Stimulated activated CD4-positive, alpha-beta T cell treated with anti-CD3 and anti-CD28 coated beads, TNF-alpha, amount 100 ng/mL, for 24 hours (primary cell): ENCODE results near the gene POLE4.

Source experiments
- DNase-seq, 3 experiments: peaks; one replicate each; pipeline ENCODE4 v3.0.0-alpha.2; 2020; ENCODE audit warnings: low read depth in 3 of 3

The POLE4 gene

DNA sequence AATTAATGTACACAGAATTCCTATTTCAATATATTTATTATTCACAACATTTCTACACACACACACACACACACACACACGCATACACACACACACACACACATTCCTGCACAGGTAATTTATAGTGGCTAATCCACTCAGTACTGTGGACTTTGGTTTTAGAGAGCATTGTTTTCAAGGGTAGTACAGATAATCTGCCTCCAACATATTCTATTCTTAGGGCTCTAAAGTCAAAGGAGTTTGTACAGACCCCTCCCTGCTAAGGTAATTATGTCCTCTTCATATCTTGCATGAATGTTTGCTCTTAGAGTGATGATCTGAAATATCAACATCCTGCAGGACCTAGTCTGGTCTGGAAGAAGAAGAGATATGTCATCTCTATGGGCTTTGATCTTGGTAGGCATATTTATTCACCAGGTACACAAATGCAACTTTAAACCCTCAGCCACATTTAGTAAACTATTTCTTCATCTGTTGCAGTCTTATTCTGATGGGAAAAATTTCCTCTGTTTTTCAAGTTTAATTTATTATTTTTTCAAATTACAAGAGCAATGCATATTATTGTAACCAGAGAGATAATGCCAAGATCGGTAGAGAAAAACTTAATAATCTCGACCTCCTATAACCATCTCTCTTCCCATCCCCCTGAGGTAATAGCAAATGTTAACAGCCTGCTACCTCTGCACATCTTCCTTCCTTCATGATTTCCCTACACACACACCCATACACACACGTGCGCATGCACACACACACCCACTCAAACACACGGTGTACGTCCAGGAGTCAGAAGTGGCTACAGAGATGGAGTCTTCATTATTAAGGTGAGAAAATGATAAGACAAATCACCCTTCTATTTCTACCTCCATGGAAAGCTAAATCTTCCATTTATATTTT, 18.3 kb upstream of the POLE4 start:
- no peak for DNase-seq

DNA sequence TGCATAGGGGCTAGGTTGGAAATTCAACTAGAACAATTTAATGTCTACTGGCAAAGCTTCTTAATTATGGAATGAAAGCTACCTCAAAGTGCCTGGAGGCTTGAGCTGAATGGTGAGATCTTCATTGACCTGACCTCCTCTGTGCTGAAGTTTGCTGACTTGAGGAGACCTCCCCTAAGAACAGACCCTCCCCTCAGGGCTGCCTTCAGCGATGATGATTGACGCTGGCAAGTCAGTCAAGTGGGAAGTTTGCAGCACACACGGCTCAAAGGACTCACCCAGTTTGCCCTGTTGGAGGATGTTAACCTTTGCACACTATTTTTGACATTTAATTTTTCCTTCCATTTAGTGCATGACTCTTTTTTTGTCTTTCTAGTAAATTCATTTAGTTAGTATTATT, 17.2 kb upstream of the POLE4 start:
- DNase-seq, result no peak

DNA sequence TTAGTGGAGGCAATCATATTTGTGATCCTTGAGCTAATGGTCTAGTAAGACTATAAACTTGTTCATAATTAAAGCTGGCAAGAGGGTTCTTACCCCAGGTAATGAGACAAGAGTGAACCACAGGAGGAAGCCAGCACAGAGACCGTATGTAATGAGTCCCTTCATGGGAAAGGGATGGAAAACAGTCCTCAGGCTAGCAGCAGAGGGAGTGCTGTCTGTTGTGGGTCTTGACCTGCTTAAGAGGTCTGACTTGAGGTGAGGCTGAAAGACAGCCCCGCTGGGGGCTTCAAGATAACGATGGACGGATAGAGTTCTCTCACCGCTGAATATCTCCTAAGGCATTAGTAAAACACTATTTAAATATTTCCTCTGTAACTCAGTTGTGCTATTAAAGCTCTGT, 16.2 kb upstream of the POLE4 start:
- no peak for DNase-seq

DNA sequence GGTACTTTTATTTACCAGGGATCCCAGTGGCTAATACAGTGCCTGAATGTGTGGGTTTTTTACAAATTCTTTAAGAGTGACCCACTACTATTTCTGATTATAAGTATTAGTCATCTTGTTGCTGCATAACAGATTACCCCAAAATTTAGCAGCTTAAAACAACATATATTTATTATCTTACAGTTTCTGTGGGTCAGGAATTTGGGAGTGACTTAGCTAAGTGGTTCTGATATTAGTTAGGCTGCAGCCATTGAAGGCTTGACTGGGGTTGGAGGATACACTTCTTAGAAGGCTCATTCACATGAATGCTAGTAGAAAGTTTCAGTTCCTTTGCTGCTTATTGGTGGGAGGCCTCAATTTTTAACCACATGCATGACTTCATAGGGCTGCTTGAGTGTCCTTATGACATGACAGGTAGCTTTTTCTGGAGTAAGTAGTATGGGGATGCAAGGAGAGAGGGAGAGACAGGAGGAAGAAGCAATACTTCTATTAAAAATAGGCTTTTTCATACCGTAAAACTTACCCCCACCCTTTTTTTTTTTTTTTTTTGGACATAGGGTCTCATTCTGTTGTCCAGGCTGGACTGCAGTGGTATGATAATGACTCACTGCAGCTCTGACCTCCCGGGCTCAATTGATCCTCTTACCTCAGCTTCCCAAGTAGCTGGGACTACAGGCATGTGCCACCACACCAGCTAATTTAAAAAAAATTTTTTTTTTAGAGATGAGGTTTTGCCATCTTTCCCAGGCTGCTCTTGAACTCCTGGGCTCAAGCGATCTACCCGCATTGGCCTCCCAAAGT, 13.3 kb upstream of the POLE4 start:
- no peak for DNase-seq

DNA sequence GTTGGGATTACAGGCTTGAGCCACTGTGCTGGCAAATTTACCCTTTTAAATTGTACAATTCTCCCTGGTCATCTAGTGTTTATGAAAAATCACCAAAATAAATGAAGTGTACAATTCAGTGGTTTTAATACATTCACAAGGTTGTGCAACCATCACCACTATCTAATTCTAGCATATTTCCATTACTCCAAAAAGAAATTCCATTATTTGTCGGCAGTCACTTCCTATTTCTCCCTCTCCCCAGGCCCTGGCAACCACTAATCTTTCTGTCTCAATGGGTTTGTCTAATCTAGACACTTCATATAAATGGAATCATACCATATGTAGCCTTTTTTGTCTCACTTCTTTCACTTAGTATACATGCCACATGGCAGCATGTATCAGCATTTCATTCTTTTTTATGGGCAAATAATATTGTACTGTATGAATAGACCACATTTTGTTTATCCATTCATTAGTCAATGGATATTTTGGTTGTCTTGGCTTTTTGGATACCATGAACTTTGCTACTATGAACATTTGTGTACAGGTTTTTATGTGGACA, 12.6 kb upstream of the POLE4 start:
- DNase-seq, result no peak

DNA sequence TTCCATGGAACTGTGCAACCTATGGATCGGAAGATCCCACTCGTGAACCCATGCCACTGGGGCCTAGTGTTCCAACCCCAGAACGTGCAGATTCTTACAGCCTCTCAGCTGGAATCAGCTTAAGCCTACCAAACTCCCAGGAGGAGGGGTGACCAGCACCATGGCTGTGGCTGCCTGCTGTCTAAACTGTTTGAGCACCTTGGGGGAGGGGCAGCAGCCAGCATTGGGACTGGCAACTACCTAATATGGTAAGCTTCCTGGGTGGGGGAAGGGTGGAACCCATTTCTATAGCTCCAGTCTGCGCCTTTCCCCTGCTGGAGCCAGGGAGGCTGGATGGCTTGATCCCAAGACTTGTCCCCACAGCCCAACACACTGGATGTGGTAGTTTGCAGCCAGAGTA, 10.7 kb upstream of the POLE4 start:
- no peak for DNase-seq

DNA sequence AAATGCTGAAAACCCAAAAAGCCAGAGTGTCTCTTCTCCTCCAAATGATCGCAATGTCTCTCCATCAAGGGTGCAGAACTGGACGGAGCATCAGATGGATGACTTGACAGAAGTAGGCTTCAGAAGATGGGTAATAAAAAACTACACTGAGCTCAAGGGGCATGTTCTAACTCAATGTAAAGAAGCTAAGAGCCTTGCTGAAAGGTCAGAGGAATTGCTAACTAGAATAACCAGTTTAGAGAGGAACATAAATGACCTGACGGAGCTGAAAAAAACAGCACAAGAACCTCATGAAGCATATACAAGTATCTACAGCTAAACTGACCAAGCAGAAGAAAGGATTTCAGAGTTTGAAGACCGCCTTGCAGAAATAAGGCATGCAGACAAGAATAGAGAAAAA, 9.7 kb upstream of the POLE4 start:
- no peak for DNase-seq

DNA sequence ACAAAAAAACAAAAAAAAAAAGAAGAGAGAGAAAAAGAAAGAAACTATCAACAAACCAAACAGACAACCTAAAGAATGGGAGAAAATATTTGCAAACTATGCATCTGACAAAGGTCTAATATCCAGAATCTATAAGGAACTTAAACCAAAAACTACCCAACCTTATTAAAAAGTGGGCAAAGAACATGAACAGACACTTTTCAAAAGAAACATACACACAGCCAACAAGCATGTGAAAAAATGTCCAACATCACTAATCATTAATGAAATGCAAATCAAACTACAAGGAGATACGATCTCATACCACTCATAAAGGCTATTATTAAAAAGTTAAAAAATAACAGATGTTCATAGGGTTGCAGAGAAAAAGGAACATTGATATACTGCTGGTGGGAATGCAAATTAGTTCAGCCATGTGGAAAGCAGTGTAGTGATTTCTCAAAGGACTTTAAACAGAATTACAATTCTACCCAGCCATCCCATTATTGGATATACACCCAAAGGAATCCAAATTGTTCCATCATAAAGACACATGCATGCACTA, 7.2 kb upstream of the POLE4 start:
- no peak for DNase-seq

DNA sequence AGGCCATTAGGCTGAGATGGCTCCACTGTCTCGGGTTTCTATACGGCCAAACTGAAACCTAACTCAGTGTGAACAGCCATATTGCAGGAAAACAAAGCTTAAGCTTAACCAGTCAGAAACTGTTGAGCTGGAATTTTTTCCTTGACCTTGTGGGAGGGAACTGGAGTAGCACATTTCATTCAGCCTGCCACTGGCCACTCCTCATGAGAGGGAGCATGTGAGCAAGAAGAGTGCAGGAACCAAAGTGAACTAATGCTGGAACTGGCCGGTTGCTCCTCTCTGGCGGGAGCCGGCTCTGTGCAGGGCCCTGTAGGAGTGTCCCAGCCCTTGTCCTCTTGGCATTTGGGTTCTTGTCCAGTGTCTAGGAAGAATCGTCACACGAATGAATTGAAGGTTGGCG, 5.9 kb upstream of the POLE4 start:
- DNase-seq, result no peak

DNA sequence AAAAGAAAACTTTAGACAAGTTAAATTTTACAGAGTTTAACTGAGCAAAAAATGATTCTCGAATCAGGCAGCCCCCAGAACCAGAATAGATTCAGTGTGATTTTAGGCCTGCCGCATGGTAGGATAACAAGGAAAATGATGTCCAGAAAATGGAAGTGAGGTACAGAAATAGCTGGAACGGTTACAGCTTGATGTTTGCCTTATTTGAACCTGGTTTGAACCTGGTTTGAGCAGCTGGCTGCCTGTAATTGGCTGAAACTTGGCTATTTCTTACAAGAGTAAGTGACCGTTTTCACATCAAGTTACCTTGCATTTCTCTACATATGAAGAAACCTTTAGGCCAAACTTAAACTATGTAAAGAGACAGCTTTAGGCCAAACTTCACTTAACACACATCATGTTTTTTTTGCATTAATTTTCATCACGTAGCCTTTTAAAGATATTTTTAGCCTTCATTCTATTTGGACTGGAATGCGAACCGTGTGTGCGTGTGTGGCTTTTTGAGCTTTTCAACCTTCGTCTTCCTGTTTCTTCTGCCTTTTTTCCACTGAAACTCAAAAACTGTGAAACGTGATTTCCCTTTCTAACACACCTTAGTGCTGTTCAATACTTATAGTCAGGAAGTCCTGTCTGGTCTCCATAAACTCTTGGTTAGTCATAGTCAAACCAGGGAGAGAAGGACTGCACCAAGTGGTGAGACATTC, 4.5 kb upstream of the POLE4 start:
- DNase-seq, result no peak

DNA sequence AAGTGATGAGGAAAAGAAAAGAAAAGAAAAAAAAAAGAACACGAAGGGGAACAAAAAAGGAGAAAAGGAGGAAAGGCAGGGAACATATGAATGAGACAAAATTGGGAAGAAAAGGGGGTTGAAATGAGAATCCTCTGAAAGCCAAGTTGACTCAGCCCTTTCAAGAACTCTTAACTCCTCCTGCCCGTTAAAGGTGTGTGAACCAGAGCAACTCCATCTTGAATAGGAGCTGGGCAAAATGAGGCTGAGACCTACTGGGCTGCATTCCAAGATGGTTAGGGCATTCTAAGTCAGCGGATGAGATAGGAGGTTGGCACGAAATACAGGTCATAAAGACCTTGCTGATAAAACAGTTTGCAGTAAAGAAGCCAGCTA, 4.0 kb upstream of the POLE4 start:
- no peak for DNase-seq

DNA sequence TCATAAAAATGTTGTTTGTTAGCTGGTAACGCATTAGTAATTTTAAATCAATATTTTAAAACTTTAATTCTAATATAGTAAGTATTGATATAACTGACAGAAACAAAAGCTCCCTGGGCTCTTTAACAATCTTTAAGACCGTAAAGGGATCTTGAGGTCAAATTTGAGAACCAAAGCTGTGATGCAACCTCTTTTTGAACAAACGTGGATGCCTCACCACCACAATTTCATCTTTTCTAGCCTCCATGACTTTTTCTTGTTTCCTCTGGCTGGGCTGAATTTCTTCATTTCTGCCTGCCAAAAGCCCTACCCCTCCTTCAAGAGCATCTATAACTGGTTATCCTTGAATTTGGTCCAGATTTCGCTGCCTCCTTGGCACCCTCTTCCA, 563 bp upstream of the POLE4 start:
- no peak for DNase-seq

DNA sequence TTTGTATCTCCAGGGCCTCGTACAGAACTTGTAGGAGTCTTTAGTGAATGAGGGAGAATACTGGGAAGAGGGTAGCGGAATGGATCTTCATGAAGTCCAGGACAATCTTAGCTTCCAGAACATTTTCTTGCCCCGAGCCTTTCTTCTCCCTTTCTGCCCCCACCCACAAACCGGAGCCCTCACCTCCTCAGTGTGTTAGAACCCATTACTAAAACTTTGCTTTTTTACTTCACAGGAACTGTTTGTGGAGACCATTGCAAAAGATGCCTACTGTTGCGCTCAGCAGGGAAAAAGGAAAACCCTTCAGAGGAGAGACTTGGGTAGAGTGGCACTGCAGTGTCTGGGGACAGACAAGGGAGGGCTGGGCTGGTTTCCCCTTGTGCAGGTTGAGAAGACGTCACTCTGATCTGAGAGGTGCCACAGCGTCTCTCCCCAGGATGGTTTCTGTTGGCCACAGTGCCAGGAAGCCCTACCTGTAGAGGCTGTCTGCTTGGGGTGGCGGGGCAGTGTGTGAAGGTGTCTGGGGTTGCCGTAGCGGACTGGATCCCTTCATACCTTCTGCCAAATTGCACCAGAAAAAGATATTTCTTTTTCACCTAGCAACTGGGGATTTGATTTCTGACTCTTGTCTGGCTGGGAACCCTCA, 786 bp downstream of the POLE4 start:
- no peak for DNase-seq

DNA sequence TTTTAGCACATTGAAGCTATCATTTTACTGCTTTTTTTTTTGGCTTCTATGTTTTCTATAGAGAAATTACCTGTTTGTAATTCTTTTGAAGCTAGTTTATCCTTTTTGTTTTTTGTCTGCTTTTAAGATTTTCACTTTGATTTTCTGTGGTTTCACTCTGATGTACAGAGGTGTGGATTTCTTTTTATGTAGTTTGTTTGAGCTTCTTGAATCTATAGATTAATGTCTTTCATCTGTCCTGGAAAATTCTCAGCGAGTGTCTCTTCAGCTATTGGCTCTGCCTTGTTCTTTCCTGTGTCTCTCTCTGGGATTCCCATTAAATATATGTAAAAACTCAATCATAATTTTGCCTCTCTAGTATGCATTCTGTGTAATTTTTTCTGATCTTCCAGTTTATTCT, 8.4 kb downstream of the POLE4 start:
- no peak for DNase-seq

DNA sequence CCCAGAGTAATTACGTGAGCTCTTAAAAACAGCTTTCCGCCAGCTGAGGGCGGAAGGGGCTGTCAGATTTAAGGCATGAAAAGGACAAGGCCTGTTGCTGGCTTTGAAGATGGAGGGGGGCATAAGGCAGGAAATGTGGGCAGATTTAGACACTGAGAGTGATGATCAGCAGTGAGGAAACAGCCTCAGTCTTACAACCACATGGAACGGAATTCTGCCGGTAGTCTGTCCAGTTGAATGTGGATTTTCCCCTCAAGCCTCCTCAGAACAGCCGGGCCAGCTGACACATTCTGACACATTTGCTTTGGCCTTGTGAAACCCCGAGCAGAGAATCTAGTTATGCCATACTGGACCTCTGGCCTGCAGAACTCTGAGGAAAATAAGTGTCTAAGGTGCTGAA, 16.6 kb downstream of the POLE4 start:
- no peak for DNase-seq

DNA sequence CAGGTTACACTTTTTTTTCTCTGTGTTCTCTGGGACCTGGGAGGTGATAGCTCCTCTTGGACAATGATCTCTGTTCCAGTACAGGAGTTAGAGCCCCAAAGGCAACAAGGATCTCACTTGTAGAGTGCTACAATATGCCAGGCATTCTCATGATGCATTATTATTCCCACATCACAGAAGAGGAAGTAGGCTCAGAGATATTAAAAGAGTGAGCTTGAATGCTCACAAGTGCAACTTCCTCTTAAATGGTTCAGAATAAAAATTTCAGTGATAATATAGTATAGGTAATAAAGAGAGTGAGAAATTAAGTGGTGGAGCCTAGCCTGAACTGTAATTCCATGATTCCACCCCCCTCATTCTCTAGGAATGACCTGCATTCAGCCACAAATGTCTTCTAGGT, 21.4 kb downstream of the POLE4 start:
- no peak for DNase-seq

DNA sequence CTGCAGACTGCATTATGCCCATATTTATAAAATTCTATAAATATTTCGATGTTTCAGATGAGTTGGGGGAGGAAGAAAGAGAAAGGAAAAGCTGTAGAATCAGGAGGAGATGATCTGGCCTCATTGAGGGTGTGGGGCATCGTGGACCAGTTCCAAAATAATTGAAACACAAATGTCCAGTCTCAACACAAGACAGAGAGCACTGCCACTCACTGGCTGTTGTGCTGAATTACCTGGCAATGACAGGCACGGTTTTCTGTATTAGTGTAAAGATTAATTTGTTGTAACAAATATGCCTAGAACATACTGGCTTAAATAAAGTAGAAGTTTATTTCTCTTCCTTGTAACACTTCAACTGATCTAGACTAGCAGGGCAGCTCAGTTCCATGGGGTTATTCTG, 24.1 kb downstream of the POLE4 start:
- no peak for DNase-seq

DNA sequence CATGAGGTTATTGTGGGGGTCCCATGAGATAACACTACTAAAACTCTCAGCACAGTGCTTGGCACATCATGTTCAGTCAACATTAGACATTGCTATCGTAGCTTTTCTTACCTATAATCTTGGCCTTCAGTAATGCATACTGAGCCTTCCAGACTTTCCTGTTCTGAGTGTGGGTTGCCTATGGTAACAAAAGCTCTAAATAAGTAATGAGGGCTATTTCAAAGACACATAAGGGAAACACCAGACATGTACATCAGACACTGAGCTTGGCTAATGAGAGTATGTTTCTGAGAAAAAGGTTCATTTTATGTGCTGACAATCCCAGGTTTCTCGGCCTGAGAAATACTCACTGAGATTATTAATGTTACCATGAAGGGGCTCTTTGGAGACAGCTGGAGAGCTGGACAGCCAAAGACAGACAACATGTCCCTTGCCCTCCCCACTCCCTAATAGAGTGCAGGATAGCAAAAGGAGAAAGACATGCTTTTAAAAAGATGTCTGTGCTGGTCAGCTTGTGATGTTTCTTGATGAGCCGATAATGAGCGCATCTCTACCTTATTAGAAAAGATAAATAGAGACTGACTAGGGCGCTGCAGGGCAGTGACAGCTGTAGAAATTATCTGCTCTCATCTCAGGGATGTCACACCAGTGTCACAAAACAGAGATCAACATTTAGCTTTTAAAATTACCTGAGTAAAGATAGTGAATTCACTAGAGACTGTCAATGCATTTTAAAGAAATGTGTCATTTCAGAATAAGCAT, 25.4 kb downstream of the POLE4 start:
- DNase-seq, result no peak

DNA sequence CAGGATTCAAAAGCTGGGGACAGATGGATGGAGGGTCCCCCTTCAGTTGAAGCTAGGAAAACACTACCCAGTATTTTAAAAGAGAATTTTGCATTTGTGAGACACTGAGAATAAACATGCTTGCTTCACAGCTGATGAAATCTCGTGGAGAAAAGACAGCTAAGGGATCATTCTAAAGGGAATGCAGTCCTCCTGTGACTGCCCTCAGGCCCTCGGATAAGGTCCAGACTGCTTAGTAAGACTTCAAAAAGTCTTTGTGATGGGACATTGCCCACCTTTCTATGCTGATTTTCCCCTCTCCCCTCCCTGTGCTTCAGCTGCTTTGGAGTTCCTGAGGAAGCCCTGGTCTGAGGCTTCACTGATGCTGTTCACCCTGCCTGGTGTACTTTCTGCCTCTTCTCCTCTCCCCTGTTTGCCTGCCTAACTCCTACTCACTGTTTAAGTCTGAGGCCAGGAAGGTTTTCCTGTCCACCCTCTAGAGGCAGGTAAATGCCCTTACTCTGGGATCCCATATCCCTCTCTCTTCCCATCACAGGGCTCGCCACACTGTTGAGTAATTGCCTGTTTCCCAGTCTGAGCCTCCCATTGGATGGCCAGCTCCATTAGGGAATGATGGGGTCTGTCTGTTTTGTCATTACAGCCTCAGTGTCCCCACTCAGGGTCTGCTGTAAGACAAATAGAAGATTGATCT, 26.6 kb downstream of the POLE4 start:
- DNase-seq, result no peak

DNA sequence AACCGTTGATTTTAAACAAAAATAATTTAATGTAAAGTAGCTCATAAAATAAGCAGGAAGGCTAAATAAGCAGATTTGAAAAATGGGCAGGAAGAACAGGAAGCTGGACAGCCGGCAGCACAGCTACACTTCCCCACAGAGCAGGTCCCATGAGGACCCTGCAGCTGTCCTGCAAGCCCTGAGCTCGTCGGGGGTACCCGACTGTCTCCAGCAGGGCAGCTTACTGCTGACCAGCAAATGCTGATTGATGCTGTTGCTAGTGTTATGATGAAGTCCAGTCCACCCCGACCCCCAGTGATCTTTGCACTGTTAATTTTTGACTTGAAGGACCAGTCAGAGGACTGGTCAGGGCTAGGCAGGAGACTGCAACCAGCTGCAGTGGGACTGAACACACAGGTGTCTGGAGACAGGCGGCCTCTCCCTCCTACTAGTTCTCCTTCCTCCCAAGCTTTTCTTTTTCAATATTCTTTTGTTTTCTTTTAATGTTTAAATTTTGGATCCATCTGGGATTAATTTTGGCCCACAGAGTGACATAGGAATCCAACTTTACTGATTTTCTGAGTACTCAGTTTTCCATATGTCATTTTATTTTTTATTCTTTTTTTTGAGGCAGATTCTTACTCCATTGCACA, 27.7 kb downstream of the POLE4 start:
- DNase-seq, result no peak
